Stimulated activated CD8-positive, alpha-beta memory T cell treated with anti-CD3 and anti-CD28 coated beads, Interleukin-7, amount 100 ng/mL, for 48 hours (primary cell): Measurements from ENCODE around the gene RNF167.

Source experiments
- DNase-seq, 2 donors: peaks; one replicate each; pipeline ENCODE4 v3.0.0-alpha.2; 2020; ENCODE audit warnings: low read depth in 1 of 2; ENCODE audit errors: extremely low read depth in 1 of 2

RNF167 gene

GRCh38 chr17:4950075-4950745 is 10.1 kb downstream of the RNF167 start:
- DNase-seq: no peak

GRCh38 chr17:4950746-4951204 is 10.7 kb downstream of the RNF167 start, which contains the start of gene ENO3:
TSS of gene ENO3 (plus strand) at chr17:4951119. CDS start at chr17:4951830, 711 bp downstream.
- DNase-seq: no peak

GRCh38 chr17:4951486-4951885 is 11.4 kb downstream of the RNF167 start:
- no peak for DNase-seq

- no peak for DNase-seq
Measured at GRCh38 chr17:4953451-4953961, 13.4 kb downstream of the RNF167 start.

- no peak for DNase-seq
Measured at GRCh38 chr17:4955091-4955490, 15.0 kb downstream of the RNF167 start.

GRCh38 chr17:4956493-4957061 is 16.5 kb downstream of the RNF167 start:
- no peak for DNase-seq

GRCh38 chr17:4958102-4958501 is 18.0 kb downstream of the RNF167 start:
- no peak for DNase-seq

- DNase-seq: no peak
Measured at GRCh38 chr17:4959261-4959965, 19.3 kb downstream of the RNF167 start.

GRCh38 chr17:4960279-4960922 is 20.3 kb downstream of the RNF167 start:
- DNase-seq: no peak

- DNase-seq: no peak
Measured at GRCh38 chr17:4965311-4965986, 25.4 kb downstream of the RNF167 start.

- peak; percentile 80 to 92 for DNase-seq
Measured at GRCh38 chr17:4966844-4967538, 26.9 kb downstream of the RNF167 start.

GRCh38 chr17:4967539-4968485 is 27.7 kb downstream of the RNF167 start, which contains the start of gene SPAG7:
TSS of gene SPAG7 (minus strand) at chr17:4967817. CDS start at chr17:4967804, 13 bp downstream.
- DNase-seq: peak; percentile 83 to 87

GRCh38 chr17:4968486-4969046 is 28.5 kb downstream of the RNF167 start:
- peak; percentile 16 to 29 for DNase-seq

- DNase-seq: peak; percentile 37 to 52
Measured at GRCh38 chr17:4969047-4969550, 29.0 kb downstream of the RNF167 start.

GRCh38 chr17:4969551-4970173 is 29.6 kb downstream of the RNF167 start:
- DNase-seq: peak in 1 of 2 donors; percentile 43

GRCh38 chr17:4970273-4970672 is 30.2 kb downstream of the RNF167 start:
- no peak for DNase-seq

GRCh38 chr17:4971826-4972225 is 31.8 kb downstream of the RNF167 start:
- DNase-seq: no peak

- DNase-seq: no peak
Measured at GRCh38 chr17:4972322-4972721, 32.3 kb downstream of the RNF167 start.
